GM21367 (cell line): ENCODE measurements around the gene GAS2.

ENCODE experiments used
- ATAC-seq: cut with Tn5 transposase; IDR thresholded peaks from one replicate; pipeline ENCODE4 v1.9.1; 2021; ENCODE audit not compliant: unreplicated experiment

GAS2 gene

DNA sequence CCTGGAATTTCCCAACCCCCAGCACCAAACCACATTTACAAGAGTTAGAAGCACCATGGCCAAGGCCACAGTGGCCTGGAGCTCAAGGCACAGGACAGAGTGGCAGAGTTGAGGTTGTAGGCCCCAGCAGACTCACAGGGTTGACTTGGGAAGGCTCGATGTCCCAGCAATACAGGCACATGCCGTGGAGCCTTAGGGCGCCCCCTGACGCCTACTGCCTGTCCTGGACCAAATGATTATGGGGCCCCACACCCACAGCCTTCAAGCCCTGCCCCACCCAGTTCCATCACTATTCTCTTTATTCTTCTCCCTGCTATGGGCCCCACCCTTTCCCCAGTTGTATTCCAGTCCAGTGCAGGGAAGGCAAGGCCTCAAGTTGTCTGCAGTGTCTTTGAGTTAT lies 193.8 kb downstream of the GAS2 start, which contains the start of gene CCDC179:
Gene CCDC179, minus strand, starts transcription at position 234 of the 400 bp plus-strand sequence. Its CDS starts 53 bp downstream, at position 181.
- ATAC-seq: no peak
